NT2/D1 (cell line): ENCODE results near the gene TMEM40.

Experiments used
- DNase-seq: peaks from one replicate; pipeline ENCODE4 v3.0.0-alpha.2; 2011; ENCODE audit warnings: low read depth, low spot score
- H3K27me3 ChIP-seq: 2 replicates; pipeline ENCODE4 v1.6.0; 2011; ENCODE audit warnings: mild to moderate bottlenecking; ENCODE audit not compliant: insufficient read length, insufficient read depth
- H3K36me3 ChIP-seq: 2 replicates; pipeline ENCODE4 v1.6.1; 2011; ENCODE audit warnings: mild to moderate bottlenecking, low read length, mixed read lengths; ENCODE audit not compliant: insufficient read depth, insufficient read length
- H3K4me1 ChIP-seq: 2 replicates; pipeline ENCODE4 v1.5.1; 2011; ENCODE audit not compliant: insufficient read depth, insufficient read length
- H3K4me3 ChIP-seq: 2 replicates; pipeline ENCODE4 v1.5.1; 2011; ENCODE audit warnings: low read depth; ENCODE audit not compliant: insufficient read length
- H3K9ac ChIP-seq: 2 replicates; pipeline ENCODE4 v1.6.0; 2011; ENCODE audit warnings: low read depth; ENCODE audit not compliant: insufficient read length
- H3K9me3 ChIP-seq: 2 replicates; pipeline ENCODE4 v1.5.1; 2011; ENCODE audit warnings: mild to moderate bottlenecking, low read length; ENCODE audit not compliant: insufficient read depth
- SUZ12 ChIP-seq: IDR thresholded peaks from 2 replicates; pipeline ENCODE4 v1.6.1; 2011; ENCODE audit not compliant: insufficient read length, insufficient read depth; ENCODE audit errors: extremely low read depth
- YY1 ChIP-seq: IDR thresholded peaks from 2 replicates; pipeline ENCODE4 v1.6.1; 2011; ENCODE audit not compliant: insufficient read length, insufficient read depth
- ZNF274 ChIP-seq: IDR thresholded peaks from 2 replicates; pipeline ENCODE4 v1.6.1; 2011; ENCODE audit warnings: mild to moderate bottlenecking, low read depth, low read length

TMEM40 gene

DNA sequence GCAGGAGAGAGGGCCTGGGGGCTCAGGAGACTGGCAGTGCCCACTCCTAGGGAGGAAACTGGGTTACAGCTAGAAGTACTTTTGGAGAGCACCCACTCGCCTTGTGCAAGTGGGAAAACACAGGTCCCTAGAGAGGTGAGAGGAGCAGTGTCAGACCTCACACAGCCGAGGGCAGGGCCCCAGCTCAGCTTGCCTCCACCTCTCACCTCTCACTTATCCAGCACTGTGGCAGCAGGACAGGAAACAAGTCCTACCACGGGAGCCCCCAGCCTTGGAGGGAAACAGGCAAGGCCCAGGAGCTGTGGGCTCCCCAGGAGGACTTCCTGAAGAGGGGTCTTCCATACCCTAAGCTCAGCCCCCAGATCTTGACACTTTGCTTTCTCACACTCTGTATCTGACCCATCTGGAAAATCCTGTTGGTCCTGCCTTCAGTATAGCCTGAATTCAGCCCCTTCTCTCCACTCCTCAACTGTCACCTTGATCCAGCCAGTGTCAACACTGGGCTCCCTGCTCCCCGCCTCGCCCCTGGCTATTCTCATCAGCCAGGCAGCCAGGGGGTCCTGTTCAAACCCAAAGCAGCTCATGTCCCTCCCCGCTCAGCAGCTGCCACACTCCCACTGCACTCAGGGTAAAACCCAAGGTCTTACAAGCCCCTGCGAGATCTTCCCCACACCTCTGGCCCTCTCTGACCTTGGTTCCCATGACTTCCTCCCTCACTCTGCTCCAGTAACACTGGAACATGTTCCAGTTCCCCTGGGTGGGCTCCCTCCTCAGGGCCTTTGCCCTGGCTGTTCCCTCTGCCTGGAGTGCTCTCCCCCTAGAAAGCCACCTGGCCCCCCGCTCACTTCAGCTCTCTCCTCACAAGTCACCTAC, 870 bp upstream of the TMEM40 start:
- Histone ChIP-seq H3K9ac (no peak overlapping the region), H3K27me3 (no peaks in the 10 kb centered on the region), H3K4me1 (peaks cover 18% of the 10 kb centered on the region), H3K4me3 (no peak overlapping the region), H3K9me3 (no peaks in the 10 kb centered on the region), H3K36me3 (no peaks in the 10 kb centered on the region)
- no peak for TF ChIP-seq ZNF274
- TF ChIP-seq SUZ12 = no peak
- TF ChIP-seq YY1 = no peak
- no peak for DNase-seq

DNA sequence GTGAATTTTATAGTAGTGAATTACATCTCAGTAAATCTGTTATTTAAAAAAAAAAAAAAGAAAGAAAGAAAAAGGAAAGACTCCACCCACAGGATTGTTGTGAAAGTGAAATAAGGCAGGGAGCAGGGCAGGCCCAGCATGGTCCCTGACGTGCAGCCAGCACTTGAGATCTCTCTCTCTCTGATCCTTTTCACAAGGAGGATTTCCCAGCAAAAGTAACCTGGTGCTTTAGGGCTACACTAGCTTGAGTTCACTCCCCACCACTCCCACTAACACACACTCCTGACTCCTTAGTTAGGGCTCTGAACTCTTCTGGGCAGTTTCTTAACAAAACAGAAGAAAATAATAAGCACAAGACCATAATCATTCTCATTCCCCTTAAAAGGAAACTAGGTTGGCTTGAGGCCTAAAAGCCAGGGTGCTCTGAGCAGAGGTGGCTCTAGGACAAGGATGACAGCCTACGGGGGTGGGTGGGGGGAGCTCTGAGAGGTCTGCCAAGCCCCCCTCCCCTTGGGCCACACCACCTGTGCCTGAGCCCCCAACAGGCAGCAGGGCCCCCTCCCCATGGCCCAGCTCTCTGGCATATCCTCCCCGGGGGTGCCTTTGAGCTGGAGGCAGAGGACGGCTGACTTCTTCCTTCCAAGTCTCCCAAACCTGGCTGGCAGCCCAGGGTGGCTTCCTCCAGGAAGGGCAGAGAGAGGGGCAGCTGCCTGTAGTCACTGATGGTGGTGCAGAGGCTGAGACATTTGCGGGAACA, 856 bp downstream of the TMEM40 start:
- TF ChIP-seq SUZ12 (no peak), ZNF274 (no peak), YY1 (no peak)
- peak overlapping the region; percentile 1 for H3K9ac ChIP-seq
- H3K4me1 ChIP-seq = peaks cover 13% of the 10 kb centered on the region
- DNase-seq = no peak
- no peaks in the 10 kb centered on the region for H3K27me3 ChIP-seq
- H3K4me3 ChIP-seq = no peak overlapping the region
- no peaks in the 10 kb centered on the region for H3K36me3 ChIP-seq
- H3K9me3 ChIP-seq = no peaks in the 10 kb centered on the region

DNA sequence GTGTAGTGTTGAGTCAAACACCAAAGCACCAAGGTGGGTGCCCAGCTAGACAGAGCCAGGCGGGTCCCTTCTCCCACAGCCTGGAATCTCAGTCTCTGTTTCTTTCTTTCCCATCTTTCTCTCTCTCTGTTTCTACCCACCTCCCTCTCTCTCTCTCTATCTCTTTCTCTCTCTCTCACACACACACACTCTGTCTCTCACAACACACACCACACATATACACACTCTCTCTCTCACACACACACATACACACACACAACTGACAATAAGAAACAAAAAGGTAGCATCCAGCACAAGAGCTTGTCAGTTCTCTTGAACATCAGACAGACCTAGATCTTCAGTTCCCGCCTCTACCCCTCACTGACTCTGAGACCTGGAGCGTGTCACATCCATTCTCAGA, 2.4 kb downstream of the TMEM40 start:
- H3K4me1 ChIP-seq = peaks cover 13% of the 10 kb centered on the region
- no peak overlapping the region for H3K4me3 ChIP-seq
- H3K36me3 ChIP-seq = no peaks in the 10 kb centered on the region
- no peaks in the 10 kb centered on the region for H3K9me3 ChIP-seq
- TF ChIP-seq YY1 (no peak), SUZ12 (no peak), ZNF274 (no peak)
- no peaks in the 10 kb centered on the region for H3K27me3 ChIP-seq
- H3K9ac ChIP-seq = no peak overlapping the region
- no peak for DNase-seq

DNA sequence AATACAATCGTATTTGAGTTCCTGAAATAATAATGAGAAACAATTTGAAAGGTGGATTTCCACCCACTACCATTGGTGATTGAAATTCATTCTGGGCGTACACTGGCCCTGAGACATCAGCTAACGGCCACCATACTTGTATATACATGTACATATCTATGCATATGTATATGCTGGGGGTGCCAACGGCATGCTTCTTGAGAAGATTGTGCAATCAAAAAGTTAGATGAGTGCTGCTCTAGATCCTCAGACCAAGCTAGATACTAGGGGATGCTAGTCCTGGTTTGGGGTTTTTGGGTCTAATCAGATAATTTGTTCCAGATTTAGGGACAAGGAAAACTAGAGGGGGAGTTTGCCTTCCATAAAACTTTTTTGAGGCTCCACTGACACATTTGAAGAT, 2.9 kb downstream of the TMEM40 start:
- TF ChIP-seq SUZ12 = no peak
- no peak for TF ChIP-seq YY1
- TF ChIP-seq ZNF274 = no peak
- DNase-seq = no peak
- H3K4me1 ChIP-seq = peaks cover 13% of the 10 kb centered on the region
- no peak overlapping the region for H3K4me3 ChIP-seq
- no peaks in the 10 kb centered on the region for H3K36me3 ChIP-seq
- no peaks in the 10 kb centered on the region for H3K9me3 ChIP-seq
- no peak overlapping the region for H3K9ac ChIP-seq
- no peaks in the 10 kb centered on the region for H3K27me3 ChIP-seq

DNA sequence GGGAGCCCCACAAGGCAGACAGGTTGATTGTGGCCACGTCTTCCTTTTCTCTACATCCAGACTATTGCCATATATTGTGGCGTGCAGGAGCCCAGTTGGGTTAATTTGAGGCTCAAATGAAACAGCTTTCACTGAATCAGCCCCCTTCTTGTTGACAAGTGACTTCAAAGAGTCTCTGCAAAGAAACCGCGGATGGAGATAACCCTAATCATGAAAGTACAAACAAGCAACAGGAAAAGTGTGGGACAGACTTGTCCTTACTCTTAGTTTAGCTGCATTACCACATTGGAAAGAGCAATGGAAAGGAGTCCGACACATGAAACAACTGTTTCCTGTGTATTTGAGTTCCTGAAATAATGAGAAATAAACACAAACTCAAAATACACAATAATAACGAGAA, 3.3 kb downstream of the TMEM40 start:
- TF ChIP-seq YY1 (no peak), ZNF274 (no peak), SUZ12 (no peak)
- H3K4me3 ChIP-seq = no peak overlapping the region
- H3K27me3 ChIP-seq = no peaks in the 10 kb centered on the region
- no peaks in the 10 kb centered on the region for H3K9me3 ChIP-seq
- no peak overlapping the region for H3K9ac ChIP-seq
- DNase-seq = no peak
- H3K4me1 ChIP-seq = peaks cover 13% of the 10 kb centered on the region
- no peaks in the 10 kb centered on the region for H3K36me3 ChIP-seq

DNA sequence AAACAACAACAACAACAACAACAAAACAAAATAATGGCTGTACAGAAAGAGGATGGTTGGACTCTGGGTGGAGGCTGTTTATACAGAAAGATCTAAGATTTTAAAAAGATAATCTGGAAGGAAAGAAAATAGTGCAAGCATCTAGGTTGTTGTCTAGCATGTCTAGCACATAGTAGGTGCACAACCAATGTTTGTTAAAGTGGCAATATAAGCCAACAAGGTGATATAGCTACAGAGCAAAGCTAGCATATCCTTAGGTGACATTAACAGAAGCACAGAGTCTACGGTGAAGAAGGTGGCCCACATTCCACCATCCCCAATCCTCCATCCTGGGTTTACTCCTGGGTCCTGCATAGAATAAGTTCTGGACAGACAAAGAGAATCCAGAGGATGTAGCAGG, 4.7 kb downstream of the TMEM40 start:
- Histone ChIP-seq H3K9ac (no peak overlapping the region), H3K4me1 (peaks cover 12% of the 10 kb centered on the region), H3K9me3 (no peaks in the 10 kb centered on the region), H3K4me3 (no peak overlapping the region), H3K27me3 (no peaks in the 10 kb centered on the region), H3K36me3 (no peaks in the 10 kb centered on the region)
- DNase-seq = no peak
- TF ChIP-seq SUZ12 (no peak), ZNF274 (no peak)

DNA sequence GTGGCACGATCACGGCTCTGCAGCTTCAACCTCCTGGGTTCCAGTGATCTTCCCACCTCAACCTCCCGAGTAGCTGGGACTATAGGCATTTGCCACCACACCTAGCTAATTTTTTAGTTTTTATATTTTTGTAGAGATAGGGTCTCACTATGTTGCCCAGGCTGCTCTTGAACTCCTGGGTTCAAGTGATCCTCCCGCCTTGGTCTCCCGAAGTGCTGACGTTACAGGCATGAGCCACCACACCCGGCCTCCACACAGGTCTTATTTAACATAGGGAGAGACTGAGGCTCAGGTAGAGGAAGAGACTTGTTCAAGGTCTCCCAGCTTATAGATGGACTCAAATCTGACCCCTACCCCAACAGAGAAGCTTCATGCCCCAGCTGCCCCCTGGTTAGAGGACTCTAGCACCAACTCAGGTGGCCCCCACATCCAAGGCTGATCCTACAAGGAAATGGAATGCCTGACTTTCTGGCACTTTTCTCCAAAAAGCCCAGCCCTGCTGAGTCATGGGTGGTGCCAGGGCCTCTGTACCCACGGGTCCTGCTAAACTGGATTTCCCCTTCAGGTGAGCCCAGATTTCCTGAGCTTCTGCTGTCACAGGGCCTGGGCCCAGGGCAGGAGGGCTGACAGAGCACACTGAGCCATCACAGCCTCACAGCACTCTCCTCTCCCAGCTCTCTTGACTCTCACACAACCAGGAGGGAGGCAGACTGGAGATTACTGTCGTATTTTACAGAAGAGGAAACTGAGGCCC, 5.6 kb downstream of the TMEM40 start:
- DNase-seq = no peak
- no peaks in the 10 kb centered on the region for H3K27me3 ChIP-seq
- H3K4me1 ChIP-seq = peaks cover 9% of the 10 kb centered on the region
- H3K4me3 ChIP-seq = no peak overlapping the region
- TF ChIP-seq SUZ12 = no peak
- TF ChIP-seq YY1 = no peak
- TF ChIP-seq ZNF274 = no peak
- H3K9ac ChIP-seq = no peak overlapping the region
- no peaks in the 10 kb centered on the region for H3K36me3 ChIP-seq
- H3K9me3 ChIP-seq = no peaks in the 10 kb centered on the region
